Hepatocyte (in vitro differentiated cells): Measurements from ENCODE around the gene USE1. TPM values are rescaled to one million over a fixed set of nuclear protein-coding genes. Genes with fewer than 3 reads are reported as not detected.

Experiments
- DNase-seq: peaks from one replicate; pipeline ENCODE4 v3.0.0-alpha.2; 2016; ENCODE audit warnings: low spot score
- H2AFZ ChIP-seq: fragments of 200-600 bp; sonication (generic); 2 replicates; pipeline ENCODE4 v1.6.0; 2016; ENCODE audit warnings: antibody characterized with exemption, mild to moderate bottlenecking
- H3K27ac ChIP-seq: fragments of 200-600 bp; sonication (generic); 2 replicates; pipeline ENCODE4 v1.5.1; 2016; ENCODE audit warnings: mild to moderate bottlenecking
- H3K27me3 ChIP-seq: fragments of 200-600 bp; sonication (generic); 2 replicates; pipeline ENCODE4 v1.6.1; 2016
- H3K36me3 ChIP-seq: fragments of 200-600 bp; sonication (generic); replicated peaks from 2 replicates; pipeline ENCODE4 v1.5.1; 2016; ENCODE audit warnings: low read depth; ENCODE audit not compliant: insufficient read depth
- H3K4me1 ChIP-seq: fragments of 200-600 bp; sonication (generic); 2 replicates; pipeline ENCODE4 v1.5.1; 2016; ENCODE audit warnings: mild to moderate bottlenecking, moderate library complexity; ENCODE audit not compliant: insufficient read depth
- H3K4me2 ChIP-seq: fragments of 200-600 bp; sonication (generic); 2 replicates; pipeline ENCODE4 v1.6.0; 2016
- H3K4me3 ChIP-seq: fragments of 200-600 bp; sonication (generic); 2 replicates; pipeline ENCODE4 v1.5.1; 2016; ENCODE audit warnings: mild to moderate bottlenecking
- H3K79me2 ChIP-seq: fragments of 200-600 bp; sonication (generic); 2 replicates; pipeline ENCODE4 v1.6.0; 2017; ENCODE audit warnings: mild to moderate bottlenecking
- H3K9me2 ChIP-seq: fragments of 200-600 bp; sonication (generic); replicated peaks from 2 replicates; pipeline ENCODE4 v1.6.0; 2017; ENCODE audit warnings: mild to moderate bottlenecking; ENCODE audit not compliant: insufficient read depth
- H3K9me3 ChIP-seq: fragments of 200-600 bp; sonication (generic); 2 replicates; pipeline ENCODE4 v1.5.1; 2016; ENCODE audit warnings: low read depth, mild to moderate bottlenecking
- H4K20me1 ChIP-seq: fragments of 200-600 bp; sonication (generic); 2 replicates; pipeline ENCODE4 v1.6.0; 2016; ENCODE audit warnings: mild to moderate bottlenecking; ENCODE audit not compliant: insufficient read depth, poor library complexity, severe bottlenecking
- EZH2 ChIP-seq: fragments of 200-600 bp; sonication (generic); IDR thresholded peaks from 2 replicates; pipeline ENCODE4 v1.6.1; 2016; ENCODE audit warnings: antibody characterized with exemption, mild to moderate bottlenecking, borderline replicate concordance
- EZH2phosphoT487 ChIP-seq: fragments of 200-600 bp; sonication (generic); IDR thresholded peaks from one replicate; pipeline ENCODE4 v1.6.1; 2018; ENCODE audit warnings: antibody characterized with exemption, mild to moderate bottlenecking, low read depth, moderate library complexity; ENCODE audit not compliant: unreplicated experiment, severe bottlenecking
- WGBS: methylation state at CpG from one replicate; pipeline ENCODE4 v1.1.6; 2016; ENCODE audit warnings: low lambda C conversion rate; ENCODE audit errors: missing lambda C conversion rate; 5-methylcytosine and 5-hydroxymethylcytosine counted together
- polyA plus RNA-seq: library from polyadenylated mRNA; unstranded; fragments of >200 nt; fragmentation: Nextera tagmentation; extraction: Ambion mirVana; gene quantifications from 2 replicates; pipeline ENCODE4 v1.2.1, GENCODE V29; 2016
- total RNA-seq: library from RNA; depleted of rRNA; stranded (reverse); fragments of >200 nt; gene quantifications from 2 replicates; pipeline ENCODE4 v1.2.3, GENCODE V29; 2014
- TF ChIP-seq, protein P1 (sequence below): fragments of 200-600 bp; sonication (generic); IDR thresholded peaks from 2 replicates; pipeline ENCODE4 v1.5.1; 2016; ENCODE audit warnings: antibody characterized with exemption, mild to moderate bottlenecking; ENCODE audit not compliant: poor library complexity

The USE1 gene
- total and polyA plus RNA-seq, 2 experiments from 2014 or later: 26.9 to 46.7 TPM

DNA sequence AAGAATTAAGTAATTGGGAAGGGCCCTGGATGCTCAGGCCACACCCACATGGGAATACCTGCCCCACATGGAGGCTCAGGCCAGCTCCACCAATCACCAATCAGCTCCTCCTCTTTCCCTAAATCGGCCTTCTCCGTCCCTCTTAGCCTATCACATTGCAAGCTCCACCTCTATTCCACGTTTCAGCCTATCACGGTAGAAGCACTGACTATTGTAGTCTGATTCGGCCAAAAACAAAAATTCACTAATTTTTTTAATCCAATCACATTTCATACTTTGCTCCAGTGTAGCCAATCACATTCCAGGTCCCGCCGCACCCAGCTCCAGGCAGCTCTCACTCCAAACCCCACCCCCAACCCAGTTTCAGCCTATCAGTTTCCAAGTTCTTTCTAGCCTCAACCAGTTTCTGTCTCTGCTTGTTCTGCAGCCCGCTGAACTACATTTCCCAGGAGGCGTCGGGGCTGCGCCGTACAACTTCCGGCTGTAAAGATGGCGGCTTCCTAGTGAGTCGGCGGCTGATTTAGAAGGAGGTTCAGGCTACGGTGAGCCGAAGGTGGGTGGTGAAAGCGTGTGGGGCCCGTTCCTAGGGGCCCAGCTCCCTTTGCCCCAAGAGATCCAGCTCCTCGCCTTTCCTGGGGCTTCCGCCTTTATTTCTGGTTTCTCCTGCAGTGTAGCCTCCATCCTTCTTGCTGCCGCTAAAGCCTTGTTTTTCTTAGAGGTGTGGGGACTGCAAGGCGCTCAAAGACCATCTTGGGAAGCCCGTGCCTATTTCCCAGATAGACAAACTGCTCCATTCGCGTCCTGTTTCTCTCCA is 52.0 kb downstream of the USE1 start, which contains the start of gene BABAM1:
BABAM1 (plus strand) TSS at position 469 of the 814 bp plus-strand sequence. CDS start 1,364 bp downstream, outside the sequence.
- Histone ChIP-seq H3K36me3 (no peaks in the 10 kb centered on the region), H2AFZ (peak within 1 kb of the TSS; percentile 38), H3K4me3 (peak within 1 kb of the TSS; percentile 34), H3K9me3 (no peaks in the 10 kb centered on the region), H3K27me3 (no peaks in the 10 kb centered on the region), H3K27ac (peak within 1 kb of the TSS; percentile 18), H4K20me1 (no peaks in the 10 kb centered on the region), H3K79me2 (peaks cover 12% of the 10 kb centered on the region), H3K4me2 (peak within 1 kb of the TSS; percentile 92), H3K9me2 (no peaks in the 10 kb centered on the region), H3K4me1 (peaks cover 4% of the 10 kb centered on the region)
- TF ChIP-seq EZH2 (no peak), EZH2phosphoT487 (no peak)
- TF ChIP-seq, protein P1, sequence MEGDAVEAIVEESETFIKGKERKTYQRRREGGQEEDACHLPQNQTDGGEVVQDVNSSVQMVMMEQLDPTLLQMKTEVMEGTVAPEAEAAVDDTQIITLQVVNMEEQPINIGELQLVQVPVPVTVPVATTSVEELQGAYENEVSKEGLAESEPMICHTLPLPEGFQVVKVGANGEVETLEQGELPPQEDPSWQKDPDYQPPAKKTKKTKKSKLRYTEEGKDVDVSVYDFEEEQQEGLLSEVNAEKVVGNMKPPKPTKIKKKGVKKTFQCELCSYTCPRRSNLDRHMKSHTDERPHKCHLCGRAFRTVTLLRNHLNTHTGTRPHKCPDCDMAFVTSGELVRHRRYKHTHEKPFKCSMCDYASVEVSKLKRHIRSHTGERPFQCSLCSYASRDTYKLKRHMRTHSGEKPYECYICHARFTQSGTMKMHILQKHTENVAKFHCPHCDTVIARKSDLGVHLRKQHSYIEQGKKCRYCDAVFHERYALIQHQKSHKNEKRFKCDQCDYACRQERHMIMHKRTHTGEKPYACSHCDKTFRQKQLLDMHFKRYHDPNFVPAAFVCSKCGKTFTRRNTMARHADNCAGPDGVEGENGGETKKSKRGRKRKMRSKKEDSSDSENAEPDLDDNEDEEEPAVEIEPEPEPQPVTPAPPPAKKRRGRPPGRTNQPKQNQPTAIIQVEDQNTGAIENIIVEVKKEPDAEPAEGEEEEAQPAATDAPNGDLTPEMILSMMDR: no peak
- WGBS: 1% methylated on average over 27 of the region's 27 CpGs
- peak; percentile 97 for DNase-seq

DNA sequence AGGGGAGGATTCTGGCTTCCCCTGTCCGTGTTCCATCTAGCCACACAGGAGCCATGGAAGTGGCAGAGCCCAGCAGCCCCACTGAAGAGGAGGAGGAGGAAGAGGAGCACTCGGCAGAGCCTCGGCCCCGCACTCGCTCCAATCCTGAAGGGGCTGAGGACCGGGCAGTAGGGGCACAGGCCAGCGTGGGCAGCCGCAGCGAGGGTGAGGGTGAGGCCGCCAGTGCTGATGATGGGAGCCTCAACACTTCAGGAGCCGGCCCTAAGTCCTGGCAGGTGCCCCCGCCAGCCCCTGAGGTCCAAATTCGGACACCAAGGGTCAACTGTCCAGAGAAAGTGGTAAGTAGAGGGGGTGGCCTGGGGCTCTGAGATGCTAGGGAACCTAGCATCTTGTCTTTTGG is 53.6 kb downstream of the USE1 start:
- no peak overlapping the region for H2AFZ ChIP-seq
- H4K20me1 ChIP-seq: no peaks in the 10 kb centered on the region
- DNase-seq: no peak
- H3K27me3 ChIP-seq: no peaks in the 10 kb centered on the region
- no peak overlapping the region for H3K4me3 ChIP-seq
- H3K79me2 ChIP-seq: peaks cover 12% of the 10 kb centered on the region
- no peaks in the 10 kb centered on the region for H3K36me3 ChIP-seq
- H3K4me1 ChIP-seq: peaks cover 4% of the 10 kb centered on the region
- H3K9me2 ChIP-seq: no peaks in the 10 kb centered on the region
- TF ChIP-seq EZH2 (no peak), EZH2phosphoT487 (no peak)
- TF ChIP-seq, protein P1: no peak
- no peak overlapping the region for H3K27ac ChIP-seq
- no peaks in the 10 kb centered on the region for H3K9me3 ChIP-seq
- peak overlapping the region; percentile 92 for H3K4me2 ChIP-seq
- 97% methylated on average over 13 of the region's 13 CpGs for WGBS

Other genes with a start within 250 kb of the USE1 start
- gene CPAMD8, start 188.5 kb upstream of the USE1 start, total RNA-seq: 9.3 and 17.6 TPM in 2 replicates
- 7.9 and 8.7 TPM in 2 replicates for gene CPAMD8, start 188.5 kb upstream of the USE1 start, polyA plus RNA-seq
- gene HAUS8, start 139.9 kb upstream of the USE1 start, total RNA-seq: 2.8 and 6.3 TPM in 2 replicates
- gene HAUS8, start 139.9 kb upstream of the USE1 start, polyA plus RNA-seq: 5.5 and 8.5 TPM in 2 replicates
- gene MYO9B, start 139.6 kb upstream of the USE1 start, total RNA-seq: 29.1 and 32.4 TPM in 2 replicates
- gene MYO9B, start 139.6 kb upstream of the USE1 start, polyA plus RNA-seq: 29.3 and 29.9 TPM in 2 replicates
- gene OCEL1, start 10.9 kb downstream of the USE1 start, total RNA-seq: 9.5 and 15.3 TPM in 2 replicates
- 44.7 and 47.7 TPM in 2 replicates for gene OCEL1, start 10.9 kb downstream of the USE1 start, polyA plus RNA-seq
- 116 and 133 TPM in 2 replicates for gene NR2F6, start 30.6 kb downstream of the USE1 start, total RNA-seq
- gene NR2F6, start 30.6 kb downstream of the USE1 start, polyA plus RNA-seq: 157 and 169 TPM in 2 replicates
- gene USHBP1, start 49.4 kb downstream of the USE1 start, total RNA-seq: 3.0 TPM in 1 of 2 replicates, not detected in the other
- 0.98 and 1.2 TPM in 2 replicates for gene USHBP1, start 49.4 kb downstream of the USE1 start, polyA plus RNA-seq
- 63.8 and 71.4 TPM in 2 replicates for gene BABAM1, start 52.1 kb downstream of the USE1 start, total RNA-seq
- 94.1 and 97.9 TPM in 2 replicates for gene BABAM1, start 52.1 kb downstream of the USE1 start, polyA plus RNA-seq
- 0.28 and 0.90 TPM in 2 replicates for gene ANKLE1, start 66.5 kb downstream of the USE1 start, total RNA-seq
- gene ANKLE1, start 66.5 kb downstream of the USE1 start, polyA plus RNA-seq: 0.29 and 0.58 TPM in 2 replicates
- 12.9 and 15.9 TPM in 2 replicates for gene ABHD8, start 88.1 kb downstream of the USE1 start, total RNA-seq
- 17.6 and 19.3 TPM in 2 replicates for gene ABHD8, start 88.1 kb downstream of the USE1 start, polyA plus RNA-seq
- 47.7 and 61.1 TPM in 2 replicates for gene MRPL34, start 90.5 kb downstream of the USE1 start, total RNA-seq
- gene MRPL34, start 90.5 kb downstream of the USE1 start, polyA plus RNA-seq: 113 and 131 TPM in 2 replicates
- 29.4 and 43.1 TPM in 2 replicates for gene DDA1, start 94.2 kb downstream of the USE1 start, total RNA-seq
- 59.4 and 60.0 TPM in 2 replicates for gene DDA1, start 94.2 kb downstream of the USE1 start, polyA plus RNA-seq
- 4.6 and 7.3 TPM in 2 replicates for gene ANO8, start 119.5 kb downstream of the USE1 start, total RNA-seq
- 1.1 and 1.9 TPM in 2 replicates for gene ANO8, start 119.5 kb downstream of the USE1 start, polyA plus RNA-seq
- gene GTPBP3, start 122.2 kb downstream of the USE1 start, total RNA-seq: 18.1 and 20.9 TPM in 2 replicates
- gene GTPBP3, start 122.2 kb downstream of the USE1 start, polyA plus RNA-seq: 13.2 and 18.1 TPM in 2 replicates
- gene PLVAP, start 162.0 kb downstream of the USE1 start, total RNA-seq: 1.4 and 1.8 TPM in 2 replicates
- 2.5 and 5.3 TPM in 2 replicates for gene PLVAP, start 162.0 kb downstream of the USE1 start, polyA plus RNA-seq
- not detected in 2 replicates for gene CCDC194, start 178.8 kb downstream of the USE1 start, total RNA-seq
- 0.80 TPM in 1 of 2 replicates, not detected in the other for gene CCDC194, start 178.8 kb downstream of the USE1 start, polyA plus RNA-seq
- gene BST2, start 190.3 kb downstream of the USE1 start, total RNA-seq: 43.2 and 50.1 TPM in 2 replicates
- 129 and 195 TPM in 2 replicates for gene BST2, start 190.3 kb downstream of the USE1 start, polyA plus RNA-seq
- gene MVB12A, start 204.7 kb downstream of the USE1 start, total RNA-seq: 36.1 and 46.4 TPM in 2 replicates
- gene MVB12A, start 204.7 kb downstream of the USE1 start, polyA plus RNA-seq: 65.2 and 77.1 TPM in 2 replicates
- gene TMEM221, start 233.3 kb downstream of the USE1 start, total RNA-seq: 1.0 and 1.2 TPM in 2 replicates
- 2.0 and 2.5 TPM in 2 replicates for gene TMEM221, start 233.3 kb downstream of the USE1 start, polyA plus RNA-seq
- not detected in 2 replicates for gene NXNL1, start 245.6 kb downstream of the USE1 start, total RNA-seq
- 0.17 TPM in 1 of 2 replicates, not detected in the other for gene NXNL1, start 245.6 kb downstream of the USE1 start, polyA plus RNA-seq